CD14-positive monocyte (primary cell): ENCODE measurements around the gene TCHH. TPM values are rescaled to one million over a fixed set of nuclear protein-coding genes. Genes with fewer than 3 reads are reported as not detected.

Experiments
- DNase-seq, 3 donors: peaks; one replicate each; pipeline ENCODE4 v3.0.0-alpha.2; 2011 to 2022
- H2AFZ ChIP-seq: 2 replicates; pipeline ENCODE4 v1.6.0; 2012; ENCODE audit warnings: mild to moderate bottlenecking, low read depth, low read length, inconsistent platforms; ENCODE audit not compliant: insufficient read depth, poor library complexity, severe bottlenecking
- H3K27ac ChIP-seq, 2 donors: 1 replicate in 1 of 2; 2 replicates in 1 of 2; pipeline ENCODE4 v1.5.1; 2012 to 2013; ENCODE audit warnings: low read length in 2 of 2, control low read depth in 1 of 2, inconsistent platforms in 1 of 2, low read depth in 1 of 2, mild to moderate bottlenecking in 1 of 2
- H3K27me3 ChIP-seq, 2 donors: one replicate each; pipeline versions ENCODE4 v1.6.0 to v1.6.1; 2011 to 2013; ENCODE audit warnings: low read length in 2 of 2; ENCODE audit not compliant: control insufficient read depth in 2 of 2, insufficient read depth in 2 of 2
- H3K36me3 ChIP-seq, 2 donors: replicated peaks in 1 of 2; 1 replicate in 1 of 2; 2 replicates in 1 of 2; pipeline versions ENCODE4 v1.5.1 to v1.6.1; 2012 to 2013; ENCODE audit warnings: low read length in 2 of 2, control low read depth in 1 of 2, inconsistent platforms in 1 of 2, mild to moderate bottlenecking in 1 of 2; ENCODE audit not compliant: insufficient read depth in 2 of 2, control insufficient read depth in 1 of 2
- H3K4me1 ChIP-seq, 2 donors: 1 replicate in 1 of 2; 2 replicates in 1 of 2; pipeline versions ENCODE4 v1.5.1 to v1.6.1; 2012 to 2013; ENCODE audit warnings: low read length in 2 of 2, control low read depth in 1 of 2, inconsistent platforms in 1 of 2, mild to moderate bottlenecking in 1 of 2, moderate library complexity in 1 of 2; ENCODE audit not compliant: insufficient read depth in 2 of 2, control insufficient read depth in 1 of 2
- H3K4me2 ChIP-seq: replicated peaks from 2 replicates; pipeline ENCODE3; 2012; ENCODE audit warnings: low read length, moderate library complexity, mild to moderate bottlenecking; ENCODE audit not compliant: poor library complexity, severe bottlenecking; ENCODE audit errors: extremely low read depth
- H3K4me3 ChIP-seq, 3 experiments: fragments of 200-600 bp in 1 of 3; sonication (generic) in 1 of 3; replicated peaks in 1 of 3; 1 replicate in 2 of 3; 2 replicates in 1 of 3; pipeline ENCODE4 v1.5.1; 2011 to 2013; ENCODE audit warnings: low read length in 3 of 3, mild to moderate bottlenecking in 3 of 3, control low read depth in 2 of 3, low read depth in 2 of 3, inconsistent platforms in 1 of 3, moderate library complexity in 1 of 3
- H3K79me2 ChIP-seq: 2 replicates; pipeline ENCODE4 v1.6.0; 2012; ENCODE audit warnings: mild to moderate bottlenecking, control low read depth, inconsistent platforms, low read length, moderate library complexity; ENCODE audit not compliant: insufficient read depth
- H3K9ac ChIP-seq: 2 replicates; pipeline ENCODE4 v1.6.0; 2017; ENCODE audit warnings: low read length, mild to moderate bottlenecking; ENCODE audit not compliant: insufficient read depth, poor library complexity, severe bottlenecking
- H3K9me3 ChIP-seq, 2 donors: replicated peaks in 1 of 2; 1 replicate in 1 of 2; 2 replicates in 1 of 2; pipeline versions ENCODE4 v1.5.1 to v1.6.1; 2012 to 2013; ENCODE audit warnings: low read length in 2 of 2, control low read depth in 1 of 2; ENCODE audit not compliant: control insufficient read depth in 1 of 2, insufficient read depth in 1 of 2
- H4K20me1 ChIP-seq: 2 replicates; pipeline ENCODE4 v1.6.0; 2012; ENCODE audit warnings: mild to moderate bottlenecking, low read length, control low read depth, moderate library complexity; ENCODE audit not compliant: insufficient read depth
- H3K27ac Mint-ChIP-seq, 7 donors: one replicate each; pipeline ENCODE4 v1.8.0; 2020; ENCODE audit warnings: mild to moderate bottlenecking in 7 of 7, mixed read lengths in 7 of 7, moderate library complexity in 6 of 7, inconsistent platforms in 2 of 7
- H3K27me3 Mint-ChIP-seq, 3 donors: one replicate each; pipeline ENCODE4 v1.8.0; 2021 to 2022; ENCODE audit warnings: low read depth in 3 of 3, mild to moderate bottlenecking in 3 of 3, mixed read lengths in 3 of 3, moderate library complexity in 3 of 3, inconsistent platforms in 1 of 3
- H3K36me3 Mint-ChIP-seq, 2 donors: one replicate each; pipeline ENCODE4 v1.8.0; 2020; ENCODE audit warnings: mixed read lengths in 2 of 2, inconsistent platforms in 1 of 2, mild to moderate bottlenecking in 1 of 2
- H3K4me1 Mint-ChIP-seq: one replicate; pipeline ENCODE4 v1.8.0; 2020; ENCODE audit warnings: mild to moderate bottlenecking, mixed read lengths
- H3K4me3 Mint-ChIP-seq, 2 donors: one replicate each; pipeline ENCODE4 v1.8.0; 2020; ENCODE audit warnings: mild to moderate bottlenecking in 2 of 2, mixed read lengths in 2 of 2, moderate library complexity in 1 of 2
- H3K9me3 Mint-ChIP-seq, 7 donors: one replicate each; pipeline ENCODE4 v1.8.0; 2020 to 2022; ENCODE audit warnings: mixed read lengths in 7 of 7, mild to moderate bottlenecking in 6 of 7, moderate library complexity in 6 of 7, inconsistent platforms in 2 of 7
- WGBS: methylation state at CpG from one replicate; pipeline ENCODE4 v1.1.5; 2013; ENCODE audit warnings: missing lambda C conversion rate; ENCODE audit not compliant: insufficient coverage; 5-methylcytosine and 5-hydroxymethylcytosine counted together
- intact Hi-C, 2 donors: fragments of 100-400 bp; cut with micrococcal nuclease; formaldehyde crosslinking; loops; one replicate each; pipeline versions ENCODE4 v1.15.0 to v1.15.1; 2023
- polyA plus RNA-seq, 3 donors: library from polyadenylated mRNA; depleted of rRNA in 1 of 3; unstranded in 2 of 3; stranded (reverse) in 1 of 3; fragments of 300-500 nt in 2 of 3; fragments of >200 nt in 1 of 3; fragmentation: Illumina TruSeq in 2 of 3; gene quantifications; 1 replicate in 2 of 3; 2 replicates in 1 of 3; pipeline ENCODE4 v1.2.3, GENCODE V29; 2012 to 2021
- TF ChIP-seq, protein P1 (sequence below): fragments of 200-600 bp; IDR thresholded peaks from one replicate; pipeline ENCODE4 v1.8.0; 2022; ENCODE audit warnings: antibody characterized with exemption, mild to moderate bottlenecking

The TCHH gene
- polyA plus RNA-seq, 3 donors, result not detected

DNA sequence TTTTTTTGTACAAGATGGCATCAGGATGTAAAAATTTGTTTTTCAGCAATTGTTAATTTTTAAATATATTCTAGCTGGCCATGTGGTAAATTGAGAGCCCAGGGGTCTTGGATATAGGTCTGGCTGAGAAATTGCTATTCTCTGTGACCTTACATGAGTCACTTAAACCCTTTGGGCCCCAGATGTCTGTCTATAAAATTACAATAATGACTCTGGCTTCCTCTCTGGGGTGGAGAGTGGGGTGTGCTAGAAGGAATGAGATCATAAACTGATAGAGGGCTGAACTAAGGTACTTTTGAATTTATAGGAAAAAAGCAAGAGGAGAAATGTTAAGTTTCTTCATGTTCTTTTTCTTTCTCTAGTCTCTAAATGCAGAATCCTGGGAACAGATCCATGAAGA, 12.4 kb upstream of the TCHH start:
- Mint-ChIP-seq H3K9me3 (peaks cover 0 to 5% (median under 1%) of the 10 kb centered on the region in 7 donors), H3K27ac (no peak overlapping the region), H3K4me1 (peaks cover 2% of the 10 kb centered on the region), H3K36me3 (no peaks in the 10 kb centered on the region), H3K27me3 (peaks cover 25 to 37% (median 28%) of the 10 kb centered on the region in 3 donors), H3K4me3 (peak overlapping the region in 1 of 2 donors; percentile 1)
- H3K27ac ChIP-seq, result no peak overlapping the region
- no peak for DNase-seq
- no peaks in the 10 kb centered on the region for H4K20me1 ChIP-seq
- peaks cover 12 to 42% of the 10 kb centered on the region in 2 donors for H3K27me3 ChIP-seq
- peaks cover 4 to 7% of the 10 kb centered on the region in 2 donors for H3K9me3 ChIP-seq
- TF ChIP-seq, protein P1, sequence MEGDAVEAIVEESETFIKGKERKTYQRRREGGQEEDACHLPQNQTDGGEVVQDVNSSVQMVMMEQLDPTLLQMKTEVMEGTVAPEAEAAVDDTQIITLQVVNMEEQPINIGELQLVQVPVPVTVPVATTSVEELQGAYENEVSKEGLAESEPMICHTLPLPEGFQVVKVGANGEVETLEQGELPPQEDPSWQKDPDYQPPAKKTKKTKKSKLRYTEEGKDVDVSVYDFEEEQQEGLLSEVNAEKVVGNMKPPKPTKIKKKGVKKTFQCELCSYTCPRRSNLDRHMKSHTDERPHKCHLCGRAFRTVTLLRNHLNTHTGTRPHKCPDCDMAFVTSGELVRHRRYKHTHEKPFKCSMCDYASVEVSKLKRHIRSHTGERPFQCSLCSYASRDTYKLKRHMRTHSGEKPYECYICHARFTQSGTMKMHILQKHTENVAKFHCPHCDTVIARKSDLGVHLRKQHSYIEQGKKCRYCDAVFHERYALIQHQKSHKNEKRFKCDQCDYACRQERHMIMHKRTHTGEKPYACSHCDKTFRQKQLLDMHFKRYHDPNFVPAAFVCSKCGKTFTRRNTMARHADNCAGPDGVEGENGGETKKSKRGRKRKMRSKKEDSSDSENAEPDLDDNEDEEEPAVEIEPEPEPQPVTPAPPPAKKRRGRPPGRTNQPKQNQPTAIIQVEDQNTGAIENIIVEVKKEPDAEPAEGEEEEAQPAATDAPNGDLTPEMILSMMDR, result no peak
- H3K4me3 ChIP-seq, result no peak overlapping the region
- intact Hi-C loops, result no loop called here
- no peak overlapping the region for H3K9ac ChIP-seq
- no peak overlapping the region for H2AFZ ChIP-seq
- H3K4me2 ChIP-seq, result no peak overlapping the region
- H3K36me3 ChIP-seq, result no peaks in the 10 kb centered on the region
- no peaks in the 10 kb centered on the region for H3K79me2 ChIP-seq
- no peaks in the 10 kb centered on the region for H3K4me1 ChIP-seq

DNA sequence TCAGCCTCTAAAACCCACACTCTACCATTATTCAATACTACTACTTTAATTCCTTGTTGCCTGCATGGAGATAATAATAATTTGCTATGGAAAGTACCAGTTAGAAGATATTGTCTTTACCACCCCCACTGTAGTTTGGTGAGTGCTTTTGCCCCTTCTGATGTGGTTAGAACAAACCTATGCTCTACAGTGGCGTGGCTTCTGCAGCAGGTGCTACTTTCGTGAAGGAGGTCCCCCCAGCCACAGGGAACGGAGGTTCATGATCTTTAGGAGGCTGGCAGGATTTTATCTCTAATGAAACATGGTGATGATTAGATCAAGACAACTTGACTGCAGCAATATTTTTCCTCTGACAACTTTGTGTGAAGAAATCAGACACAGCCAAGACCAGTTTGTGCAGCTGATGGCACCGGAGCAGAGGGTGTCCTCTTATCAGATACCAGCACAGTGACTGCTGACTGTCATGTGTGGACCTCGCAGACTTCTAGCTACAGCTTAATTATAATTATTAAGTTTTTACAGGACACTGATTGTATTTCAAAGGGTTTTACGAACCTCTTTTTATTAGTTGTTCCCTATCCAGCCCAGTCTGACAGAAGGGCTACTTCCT, 10.7 kb upstream of the TCHH start:
- intact Hi-C loops, result no loop called here
- H3K36me3 Mint-ChIP-seq, result no peaks in the 10 kb centered on the region
- Histone ChIP-seq H3K27me3 (peaks cover 13 to 37% of the 10 kb centered on the region in 2 donors), H2AFZ (no peak overlapping the region), H4K20me1 (no peaks in the 10 kb centered on the region), H3K9me3 (no peaks in the 10 kb centered on the region), H3K9ac (no peak overlapping the region), H3K4me1 (no peaks in the 10 kb centered on the region), H3K27ac (no peak overlapping the region), H3K4me2 (no peak overlapping the region), H3K79me2 (no peaks in the 10 kb centered on the region), H3K4me3 (no peak overlapping the region), H3K36me3 (no peaks in the 10 kb centered on the region)
- peaks cover 2% of the 10 kb centered on the region for H3K4me1 Mint-ChIP-seq
- DNase-seq, result no peak
- peaks cover 24 to 40% (median 38%) of the 10 kb centered on the region in 3 donors for H3K27me3 Mint-ChIP-seq
- H3K9me3 Mint-ChIP-seq, result no peaks in the 10 kb centered on the region
- WGBS, result 100% methylated on average over 1 of the region's 6 CpGs
- H3K27ac Mint-ChIP-seq, result no peak overlapping the region
- TF ChIP-seq, protein P1, result no peak
- no peak overlapping the region for H3K4me3 Mint-ChIP-seq
